AG04450 (cell line): ENCODE measurements around the gene PHF11. TPM values are rescaled to one million over a fixed set of nuclear protein-coding genes. Genes with fewer than 3 reads are reported as not detected.

Experiments
- CTCF ChIA-PET: fragments of 300-600, 350-600 bp; formaldehyde crosslinking; extraction: SDS; loops from one replicate; lab custom pipeline; 2022; ENCODE audit warnings: antibody characterized with exemption, inconsistent platforms; lab: Charles Lee
- POLR2A ChIA-PET: fragments of 350-600 bp; formaldehyde crosslinking; extraction: SDS; loops from one replicate; lab custom pipeline; 2021; ENCODE audit warnings: antibody characterized with exemption, inconsistent platforms; lab: Yijun Ruan, JAX
- DNase-seq: peaks from one replicate; pipeline ENCODE4 v3.0.0-alpha.2; 2011; ENCODE audit warnings: low read depth, low spot score
- H3K27ac ChIP-seq: one replicate; pipeline ENCODE4 v1.5.1; 2012; ENCODE audit warnings: low read depth, low read length, control low read depth
- H3K27me3 ChIP-seq: one replicate; pipeline ENCODE4 v1.6.0; 2012; ENCODE audit warnings: low read length; ENCODE audit not compliant: control insufficient read depth, insufficient read depth
- H3K4me3 ChIP-seq: 2 replicates; pipeline ENCODE4 v1.5.1; 2011; ENCODE audit warnings: mild to moderate bottlenecking, low read depth, low read length, control low read depth
- H3K9me3 ChIP-seq: 2 replicates; pipeline ENCODE4 v1.5.1; 2012; ENCODE audit warnings: low read length; ENCODE audit not compliant: control insufficient read depth, insufficient read depth
- CTCF ChIP-seq: IDR thresholded peaks from 2 replicates; pipeline ENCODE4 v1.5.1; 2011; ENCODE audit warnings: low read depth, low read length, control low read depth, inconsistent platforms
- polyA plus RNA-seq: library from polyadenylated mRNA; depleted of rRNA; stranded (reverse); fragments of >200 nt; gene quantifications from 2 replicates; pipeline ENCODE4 v1.2.3, GENCODE V29; 2011

Gene PHF11
- polyA plus RNA-seq, 1 experiment, result 26.2 TPM

GRCh38 chr13:49530457-49530856, 34.7 kb downstream of the PHF11 start:
- ChIA-PET POLR2A (no interaction called here), CTCF (no interaction called here)
- DNase-seq, result no peak
- no peaks in the 10 kb centered on the region for H3K9me3 ChIP-seq
- H3K27me3 ChIP-seq, result no peaks in the 10 kb centered on the region
- H3K27ac ChIP-seq, result no peak overlapping the region
- no peak for TF ChIP-seq CTCF
- no peak overlapping the region for H3K4me3 ChIP-seq

- POLR2A ChIA-PET, result no interaction called here
- Histone ChIP-seq H3K27ac (no peak overlapping the region), H3K9me3 (no peaks in the 10 kb centered on the region), H3K4me3 (no peak overlapping the region), H3K27me3 (no peaks in the 10 kb centered on the region)
- CTCF ChIA-PET, result no interaction called here
- DNase-seq, result no peak
- TF ChIP-seq CTCF, result no peak
These were observed 36.8 kb downstream of the PHF11 start for GRCh38 chr13:49532593-49532992.

- H3K27ac ChIP-seq, result no peak overlapping the region
- TF ChIP-seq CTCF, result no peak
- no peaks in the 10 kb centered on the region for H3K27me3 ChIP-seq
- H3K4me3 ChIP-seq, result no peak overlapping the region
- ChIA-PET CTCF (no interaction called here), POLR2A (no interaction called here)
- DNase-seq, result no peak
- no peaks in the 10 kb centered on the region for H3K9me3 ChIP-seq
These were observed 37.3 kb downstream of the PHF11 start for GRCh38 chr13:49533011-49533410.

- ChIA-PET CTCF (no interaction called here), POLR2A (no interaction called here)
- H3K9me3 ChIP-seq, result no peaks in the 10 kb centered on the region
- no peak for DNase-seq
- TF ChIP-seq CTCF, result no peak
- H3K4me3 ChIP-seq, result no peak overlapping the region
- no peaks in the 10 kb centered on the region for H3K27me3 ChIP-seq
- H3K27ac ChIP-seq, result no peak overlapping the region
These were observed 38.0 kb downstream of the PHF11 start for GRCh38 chr13:49533591-49534269.

GRCh38 chr13:49536144-49536873, 40.6 kb downstream of the PHF11 start:
- CTCF ChIA-PET, result interaction anchor here (1.3 kb wide), 2 partner anchors 8 to 17 kb away, joined by 3 read pairs; no protein-coding TSS in a partner anchor

More at GRCh38 chr13:49536144-49536873, 40.6 kb downstream of the PHF11 start:
- H3K4me3 ChIP-seq, result no peak overlapping the region
- no peaks in the 10 kb centered on the region for H3K27me3 ChIP-seq
- no peak for TF ChIP-seq CTCF
- no peak for DNase-seq
- no peaks in the 10 kb centered on the region for H3K9me3 ChIP-seq
- POLR2A ChIA-PET, result no interaction called here
- no peak overlapping the region for H3K27ac ChIP-seq
